Effector memory CD4-positive, alpha-beta T cell (primary cell): ENCODE results near the gene SPG7.

ENCODE experiments used
- DNase-seq, 3 donors: peaks; one replicate each; pipeline ENCODE4 v3.0.0-alpha.2; 2020
- H3K27ac ChIP-seq: 2 replicates; pipeline ENCODE4 v1.7.0; 2013; ENCODE audit warnings: mild to moderate bottlenecking, low read length, moderate library complexity; ENCODE audit not compliant: insufficient read depth, poor library complexity, severe bottlenecking
- H3K27me3 ChIP-seq: replicated peaks from 2 replicates; pipeline ENCODE4 v1.7.0; 2013; ENCODE audit warnings: mild to moderate bottlenecking, low read length; ENCODE audit not compliant: insufficient read depth, control insufficient read depth, poor library complexity, severe bottlenecking
- H3K36me3 ChIP-seq: 2 replicates; pipeline ENCODE4 v1.7.0; 2013; ENCODE audit warnings: mild to moderate bottlenecking, low read length, moderate library complexity; ENCODE audit not compliant: control insufficient read depth, insufficient read depth
- H3K4me1 ChIP-seq: 2 replicates; pipeline ENCODE4 v1.7.0; 2013; ENCODE audit warnings: low read length, mild to moderate bottlenecking; ENCODE audit not compliant: control insufficient read depth, insufficient read depth, poor library complexity, severe bottlenecking
- H3K4me3 ChIP-seq: 2 replicates; pipeline ENCODE4 v1.7.0; 2013; ENCODE audit warnings: low read length, low read depth, mild to moderate bottlenecking; ENCODE audit not compliant: insufficient read depth, poor library complexity, severe bottlenecking
- H3K9me3 ChIP-seq: 2 replicates; pipeline ENCODE4 v1.7.0; 2013; ENCODE audit warnings: mild to moderate bottlenecking, low read length, moderate library complexity; ENCODE audit not compliant: control insufficient read depth

The SPG7 gene

GRCh38 chr16:89574681-89575246, 66.6 kb downstream of the SPG7 start:
- Histone ChIP-seq H3K9me3 (no peaks in the 10 kb centered on the region), H3K27me3 (peaks cover 13% of the 10 kb centered on the region), H3K36me3 (no peaks in the 10 kb centered on the region), H3K27ac (no peak overlapping the region), H3K4me1 (peaks cover 19% of the 10 kb centered on the region), H3K4me3 (peak overlapping the region; percentile 55)
- peak in 2 of 3 donors; percentile 38 to 47 for DNase-seq

- no peak within 1 kb of the TSS for H3K27ac ChIP-seq
- H3K27me3 ChIP-seq, result peaks cover 13% of the 10 kb centered on the region
- DNase-seq, result no peak
- no peaks in the 10 kb centered on the region for H3K36me3 ChIP-seq
- H3K4me3 ChIP-seq, result peak within 1 kb of the TSS; percentile 55
- peaks cover 19% of the 10 kb centered on the region for H3K4me1 ChIP-seq
- H3K9me3 ChIP-seq, result no peaks in the 10 kb centered on the region
Measured at GRCh38 chr16:89575247-89576152, 67.3 kb downstream of the SPG7 start, which contains the start of gene CPNE7. CPNE7 (plus strand) TSS chr16:89575758; CDS start chr16:89575898, 140 bp downstream.

GRCh38 chr16:89576153-89577054, 68.2 kb downstream of the SPG7 start:
- DNase-seq, result no peak
- peaks cover 19% of the 10 kb centered on the region for H3K4me1 ChIP-seq
- H3K27ac ChIP-seq, result no peak overlapping the region
- H3K36me3 ChIP-seq, result no peaks in the 10 kb centered on the region
- H3K9me3 ChIP-seq, result no peaks in the 10 kb centered on the region
- H3K4me3 ChIP-seq, result peak overlapping the region; percentile 37
- H3K27me3 ChIP-seq, result peaks cover 13% of the 10 kb centered on the region

GRCh38 chr16:89577055-89577759, 69.0 kb downstream of the SPG7 start:
- Histone ChIP-seq H3K4me3 (no peak overlapping the region), H3K4me1 (peaks cover 19% of the 10 kb centered on the region), H3K27me3 (peaks cover 13% of the 10 kb centered on the region), H3K27ac (no peak overlapping the region), H3K36me3 (no peaks in the 10 kb centered on the region), H3K9me3 (no peaks in the 10 kb centered on the region)
- DNase-seq, result no peak

GRCh38 chr16:89579351-89579750, 71.1 kb downstream of the SPG7 start:
- Histone ChIP-seq H3K27ac (no peak overlapping the region), H3K9me3 (no peaks in the 10 kb centered on the region), H3K27me3 (peaks cover 8% of the 10 kb centered on the region), H3K4me3 (no peak overlapping the region), H3K36me3 (no peaks in the 10 kb centered on the region), H3K4me1 (peaks cover 16% of the 10 kb centered on the region)
- DNase-seq, result no peak

GRCh38 chr16:89581045-89581695, 73.0 kb downstream of the SPG7 start:
- Histone ChIP-seq H3K9me3 (no peaks in the 10 kb centered on the region), H3K36me3 (no peaks in the 10 kb centered on the region), H3K4me1 (peaks cover 2% of the 10 kb centered on the region), H3K27me3 (no peaks in the 10 kb centered on the region), H3K4me3 (no peak overlapping the region), H3K27ac (no peak overlapping the region)
- DNase-seq, result no peak

GRCh38 chr16:89581861-89582563, 73.8 kb downstream of the SPG7 start:
- no peaks in the 10 kb centered on the region for H3K4me1 ChIP-seq
- no peak overlapping the region for H3K4me3 ChIP-seq
- H3K9me3 ChIP-seq, result no peaks in the 10 kb centered on the region
- no peaks in the 10 kb centered on the region for H3K27me3 ChIP-seq
- no peak overlapping the region for H3K27ac ChIP-seq
- H3K36me3 ChIP-seq, result no peaks in the 10 kb centered on the region
- DNase-seq, result no peak

GRCh38 chr16:89582614-89583196, 74.5 kb downstream of the SPG7 start:
- no peak overlapping the region for H3K27ac ChIP-seq

More at GRCh38 chr16:89582614-89583196, 74.5 kb downstream of the SPG7 start:
- DNase-seq, result no peak
- Histone ChIP-seq H3K36me3 (no peaks in the 10 kb centered on the region), H3K4me1 (no peaks in the 10 kb centered on the region), H3K9me3 (no peaks in the 10 kb centered on the region), H3K4me3 (no peak overlapping the region), H3K27me3 (no peaks in the 10 kb centered on the region)
